Measurements from ENCODE around the gene KRTAP10-10.
"Not testable (repeated sequence)": the region's sequence is repeated elsewhere in the genome, so short reads cannot be mapped to it uniquely, and the experiment has no call there.

Gene KRTAP10-10

DNA sequence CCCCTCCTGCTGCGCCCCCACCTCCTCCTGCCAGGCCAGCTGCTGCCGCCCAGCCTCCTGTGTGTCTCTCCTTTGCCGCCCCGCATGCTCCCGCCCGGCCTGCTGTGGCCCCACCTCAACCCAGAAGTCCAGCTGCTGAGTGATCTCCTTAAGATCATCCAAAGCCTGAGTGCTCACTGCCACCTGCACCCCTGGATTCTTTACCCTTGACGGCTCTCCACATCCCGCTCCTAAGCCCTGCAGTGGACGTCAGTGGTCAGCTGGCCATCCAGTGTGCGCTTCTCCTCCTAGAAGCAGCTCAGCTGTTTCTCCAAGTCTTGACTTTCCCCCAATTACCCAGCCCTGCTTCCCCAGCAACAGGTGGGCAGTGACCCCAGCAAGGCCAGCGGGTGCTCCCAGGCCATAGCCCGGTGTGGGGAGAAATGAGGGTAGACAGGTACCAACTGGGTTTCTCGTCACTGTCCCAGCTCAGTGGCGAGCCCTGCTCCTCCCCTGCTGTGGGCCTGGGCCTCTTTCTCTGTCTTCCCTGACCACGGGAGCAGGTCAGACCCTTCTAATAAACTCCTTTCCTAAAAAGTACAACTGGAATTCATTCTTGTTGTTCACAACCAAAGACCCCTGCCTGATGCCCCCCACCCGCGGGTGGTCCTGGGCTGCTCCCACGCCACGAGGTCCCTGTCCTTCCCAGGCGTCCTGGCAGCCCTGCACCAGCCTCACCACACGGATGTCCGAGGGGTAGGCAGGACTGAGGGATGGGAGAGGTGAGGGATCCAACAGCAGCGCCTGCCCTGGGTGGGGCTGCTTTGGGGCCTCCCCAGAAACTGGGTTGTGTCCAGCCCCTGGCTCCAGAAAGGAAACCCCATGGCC lies 35.3 kb upstream of the KRTAP10-10 start:
- no peak for DNase-seq (ENCODE audit: low spot score)

DNA sequence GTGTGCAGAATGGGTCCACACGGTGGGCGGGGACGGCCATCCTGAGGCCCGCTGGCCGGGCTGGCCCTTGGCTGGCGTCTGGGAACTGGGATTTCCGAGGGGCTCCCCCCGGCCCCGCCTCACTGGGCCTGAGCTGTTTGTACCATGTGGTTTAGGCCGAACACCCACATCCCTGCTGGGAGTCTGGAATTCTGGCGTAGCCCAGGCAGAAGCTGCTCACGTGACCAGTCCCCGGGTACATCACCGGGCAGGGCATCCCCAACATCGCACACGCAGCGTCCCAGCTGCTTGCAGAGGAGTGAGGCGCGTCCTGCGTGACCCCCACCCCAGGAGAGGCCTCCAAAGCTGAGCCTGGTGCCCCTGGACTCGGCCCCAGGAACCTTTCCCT lies 34.7 kb upstream of the KRTAP10-10 start:
- DNase-seq (ENCODE audit: low spot score), result no peak

DNA sequence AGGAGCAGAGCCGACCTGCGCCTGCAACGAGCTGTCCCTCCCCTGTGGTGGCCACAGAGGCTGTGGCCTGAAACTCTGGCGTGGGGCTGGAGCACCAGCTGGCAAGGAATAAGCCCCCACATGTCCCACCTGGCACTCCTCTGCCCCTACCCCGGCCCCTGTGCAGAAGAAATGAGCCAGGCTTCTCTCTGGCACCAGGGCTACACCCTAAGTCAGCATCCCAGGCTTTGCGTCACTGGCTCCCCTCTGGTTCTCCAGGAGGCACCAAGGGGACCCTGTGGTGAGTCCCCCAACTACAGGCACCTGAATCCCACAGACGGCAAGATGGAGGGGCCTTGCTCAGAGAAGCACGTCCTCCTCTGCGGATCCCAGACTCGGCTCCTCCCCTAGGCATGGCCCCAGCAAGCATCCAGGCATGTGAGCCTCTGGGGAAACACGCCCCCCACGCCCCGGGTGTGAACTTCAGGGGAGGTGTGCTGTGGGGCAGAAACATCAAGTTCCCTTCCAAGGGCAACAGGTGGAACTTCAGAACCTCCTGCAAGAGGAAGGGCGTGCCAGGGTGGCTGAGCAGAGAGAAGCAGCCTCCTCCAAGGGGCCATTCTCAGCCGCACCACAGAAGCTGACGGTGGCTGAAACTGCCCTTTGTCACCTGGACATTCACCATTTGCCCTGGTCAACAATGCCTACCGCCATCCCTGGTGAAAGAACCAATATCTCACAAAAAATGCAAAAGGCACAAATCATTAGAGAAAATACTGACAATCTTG lies 33.9 kb upstream of the KRTAP10-10 start:
- DNase-seq (ENCODE audit: low spot score), result no peak

GRCh38 chr21:44603911-44604310 lies 33.2 kb upstream of the KRTAP10-10 start:
- DNase-seq (ENCODE audit: low spot score), result no peak

- DNase-seq (ENCODE audit: low spot score), result no peak
These were observed 30.7 kb upstream of the KRTAP10-10 start for GRCh38 chr21:44606495-44606894.

GRCh38 chr21:44609193-44609592 lies 28.0 kb upstream of the KRTAP10-10 start:
- no peak for DNase-seq (ENCODE audit: low spot score)

DNA sequence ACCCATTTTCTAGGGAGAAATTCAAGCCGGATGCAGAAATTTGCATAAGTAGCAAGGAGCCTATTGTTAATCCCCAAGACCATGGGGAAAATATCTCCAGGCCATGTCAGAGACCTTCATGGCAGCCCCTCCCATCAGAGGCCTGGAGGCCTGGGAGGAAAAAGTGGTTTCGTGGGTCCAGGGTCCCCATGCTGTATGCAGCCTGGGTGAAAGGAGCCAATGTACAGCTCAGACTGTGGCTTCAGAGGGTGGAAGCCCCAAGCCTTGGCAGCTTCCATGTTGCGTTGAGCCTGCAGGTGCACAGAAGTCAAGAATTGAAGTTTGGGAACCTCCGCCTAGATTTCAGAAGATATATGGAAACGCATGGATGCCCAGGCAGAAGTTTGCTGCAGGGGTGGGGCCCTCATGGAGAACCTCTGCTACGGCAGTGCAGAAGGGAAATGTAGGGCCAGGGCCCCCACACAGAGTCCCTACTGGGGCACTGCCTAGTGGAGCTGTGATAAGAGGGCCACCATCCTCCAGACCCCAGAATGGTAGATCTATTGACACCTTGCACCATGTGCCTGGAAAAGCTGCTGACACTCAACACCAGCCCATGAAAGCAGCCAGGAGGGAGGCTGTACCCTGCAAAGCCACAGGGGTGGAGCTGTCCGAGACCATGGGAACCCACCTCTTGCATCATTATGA lies 26.9 kb upstream of the KRTAP10-10 start:
- not testable (repeated sequence) for DNase-seq (ENCODE audit: low spot score)

- no peak for DNase-seq (ENCODE audit: low spot score)
These were observed 25.6 kb upstream of the KRTAP10-10 start for GRCh38 chr21:44611551-44611950.

GRCh38 chr21:44612029-44612486 lies 25.1 kb upstream of the KRTAP10-10 start, which contains the start of gene KRTAP10-8:
KRTAP10-8 (plus strand) TSS chr21:44612079; CDS start chr21:44612101, 22 bp downstream.
- DNase-seq (ENCODE audit: low spot score), result no peak

- DNase-seq (ENCODE audit: low spot score), result no peak
These were observed 24.4 kb upstream of the KRTAP10-10 start for GRCh38 chr21:44612669-44613229.

DNA sequence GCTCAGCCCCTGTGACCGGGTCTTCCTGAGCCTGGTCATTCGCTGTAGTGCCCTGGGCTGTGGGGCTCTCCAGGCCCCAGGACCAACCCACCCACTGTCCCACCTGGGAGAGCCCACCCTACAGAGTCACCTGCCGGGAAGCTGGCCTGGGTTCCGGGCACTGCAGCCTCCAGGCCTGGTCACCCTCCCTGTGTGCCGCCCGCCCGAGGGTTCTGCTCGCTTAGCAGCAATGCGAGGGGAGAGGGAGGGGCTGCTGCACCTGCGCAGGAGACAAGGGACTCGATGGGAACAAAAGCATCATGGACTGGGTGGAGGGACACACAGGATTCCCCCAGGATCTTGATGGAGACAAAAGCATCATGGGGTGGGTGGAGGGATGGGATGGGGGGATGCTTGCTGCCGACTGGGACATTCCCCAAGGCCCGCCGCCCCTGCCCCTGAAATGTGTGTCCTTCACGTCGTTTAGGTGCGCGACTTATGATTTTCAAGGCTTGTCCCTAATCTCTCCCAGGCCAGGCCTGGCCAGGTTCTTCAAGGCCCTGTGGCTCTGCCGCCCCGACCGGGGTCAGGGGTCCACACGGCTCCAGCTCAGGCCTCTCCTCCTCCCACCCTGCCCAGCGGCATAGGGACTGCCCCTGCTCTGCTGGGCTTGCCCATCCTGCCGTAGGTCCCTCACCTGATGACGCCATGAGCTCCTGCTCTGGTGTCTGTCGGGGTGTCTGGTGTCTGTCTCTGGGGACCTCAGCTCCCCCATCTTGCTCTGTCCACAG lies 23.6 kb upstream of the KRTAP10-10 start:
- DNase-seq (ENCODE audit: low spot score), result no peak

DNA sequence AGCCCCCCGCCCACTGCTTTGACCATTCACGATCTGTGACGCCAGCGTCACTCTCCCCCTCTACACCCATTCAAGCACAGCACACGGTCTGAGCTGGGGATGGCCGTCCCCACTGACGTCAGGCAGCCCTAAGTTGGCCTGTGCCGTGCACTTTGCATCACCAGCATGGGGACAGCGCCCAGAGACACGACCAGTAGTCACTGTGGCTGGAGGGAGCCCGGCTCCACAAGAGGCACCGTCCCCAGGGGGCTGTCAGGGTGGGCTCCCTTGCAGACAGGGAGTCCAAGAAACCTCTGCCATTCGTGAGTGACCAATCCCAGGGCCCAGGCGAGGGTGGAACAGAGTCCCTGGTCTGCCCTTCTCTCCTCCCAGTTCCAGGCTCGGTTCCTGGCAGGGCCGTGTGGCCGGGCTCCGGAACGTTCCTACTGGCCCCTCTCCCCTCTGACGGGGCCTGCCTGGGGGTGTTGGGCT lies 23.0 kb upstream of the KRTAP10-10 start:
- DNase-seq (ENCODE audit: low spot score), result no peak

GRCh38 chr21:44614961-44615391 lies 22.2 kb upstream of the KRTAP10-10 start:
- DNase-seq (ENCODE audit: low spot score), result no peak

DNA sequence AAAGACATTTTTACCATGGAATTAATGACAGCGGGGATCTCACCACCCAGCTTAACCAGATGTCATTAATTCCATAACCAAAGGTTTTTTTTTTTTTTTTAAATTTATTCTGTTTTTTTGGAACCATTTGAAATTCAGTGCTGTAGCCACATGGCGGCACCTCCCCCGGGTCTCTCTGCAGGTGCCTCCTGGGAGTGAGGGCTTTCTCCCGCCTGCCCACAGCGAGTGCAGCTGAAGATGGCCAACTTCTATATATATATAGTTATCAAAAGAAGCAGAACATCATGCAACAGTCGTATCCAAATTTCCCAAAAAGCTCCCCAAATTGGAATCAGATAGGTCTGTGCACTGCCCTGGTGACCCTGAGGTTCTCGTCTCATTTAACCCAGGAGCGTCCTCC lies 21.7 kb upstream of the KRTAP10-10 start:
- no peak for DNase-seq (ENCODE audit: low spot score)

- no peak for DNase-seq (ENCODE audit: low spot score)
These were observed 21.1 kb upstream of the KRTAP10-10 start for GRCh38 chr21:44615911-44616590.

- no peak for DNase-seq (ENCODE audit: low spot score)
These were observed 20.6 kb upstream of the KRTAP10-10 start for GRCh38 chr21:44616591-44616926.

- DNase-seq (ENCODE audit: low spot score), result no peak
These were observed 20.1 kb upstream of the KRTAP10-10 start for GRCh38 chr21:44617071-44617501.

DNA sequence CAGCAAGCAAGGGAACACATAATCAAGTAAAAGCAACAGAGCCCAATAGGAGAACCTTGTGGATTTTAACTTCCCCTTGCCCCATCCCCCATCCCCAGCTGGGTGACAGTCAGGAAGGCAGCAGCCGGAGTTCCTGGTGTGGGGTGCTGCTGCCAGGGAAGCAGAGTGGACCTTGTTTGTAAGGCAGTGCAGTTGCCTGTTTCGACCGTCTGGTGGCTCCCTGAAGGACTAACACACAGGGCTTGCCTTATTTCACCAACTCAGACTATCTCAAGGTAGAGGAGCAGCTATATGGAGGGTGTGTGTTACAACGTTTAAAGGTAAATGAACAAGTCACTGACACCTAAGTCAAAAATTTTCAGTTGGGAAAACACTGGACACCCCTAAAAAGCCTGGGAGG lies 18.7 kb upstream of the KRTAP10-10 start:
- DNase-seq (ENCODE audit: low spot score), result no peak

DNA sequence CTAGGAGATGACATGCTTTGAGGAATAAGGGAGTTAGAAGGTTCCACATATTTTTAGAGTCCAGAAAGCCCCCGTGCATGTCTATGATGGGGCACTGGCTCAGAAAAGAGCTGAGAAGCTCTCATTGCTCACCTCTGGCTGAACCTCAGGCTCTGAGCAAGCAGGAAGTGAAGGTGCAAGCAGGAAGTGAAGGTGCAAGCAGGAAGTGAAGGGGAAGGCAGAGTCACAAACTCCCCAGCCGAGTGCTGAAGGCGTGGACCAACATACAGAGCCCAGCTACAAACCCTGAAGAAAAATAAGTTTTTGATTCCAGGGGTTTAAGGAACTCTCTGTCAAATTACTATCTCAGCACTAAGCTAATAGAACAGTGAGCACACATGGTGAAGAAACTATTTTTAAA lies 18.2 kb upstream of the KRTAP10-10 start:
- no peak for DNase-seq (ENCODE audit: low spot score)

- DNase-seq (ENCODE audit: low spot score), result no peak
These were observed 17.3 kb upstream of the KRTAP10-10 start for GRCh38 chr21:44619886-44620285.
